HepG2 (cell line): ENCODE results near the gene FANCM. TPM values are rescaled to one million over a fixed set of nuclear protein-coding genes. Genes with fewer than 3 reads are reported as not detected.

Source experiments
- ATAC-seq: fragments of 200-7000 bp; cut with Tn5 transposase; 3 replicates; pipeline ENCODE4 v1.9.1; 2020; ENCODE audit warnings: mild to moderate bottlenecking, moderate library complexity
- BruUV-seq: library from RNA; stranded (reverse); fragments of 400-500 nt; replicated peaks from 2 replicates; lab custom pipeline; 2021; lab: Mats Ljungman, UMichigan
- CTCF ChIA-PET: fragments of 300-600 bp; formaldehyde crosslinking; extraction: SDS; loops from one replicate; lab custom pipeline; 2021; ENCODE audit warnings: low total read pairs, inconsistent platforms, low intra/inter-chr PET ratio; lab: Yijun Ruan, JAX
- POLR2A ChIA-PET: fragments of 350-600 bp; sonication (Branson Sonifier 250); formaldehyde crosslinking; loops from one replicate; lab custom pipeline; 2020; ENCODE audit warnings: antibody characterized with exemption, inconsistent platforms; lab: Yijun Ruan, JAX
- DNase-seq: peaks from one replicate; pipeline ENCODE4 v3.0.0-alpha.2; 2015; ENCODE audit warnings: low spot score
- FAIRE-seq: peaks from 3 replicates; lab custom pipeline; 2011; peaks lifted over from hg19 to GRCh38; lab: Jason Lieb, UNC
- H2AFZ ChIP-seq: one replicate; pipeline ENCODE4 v1.6.1; 2011; ENCODE audit warnings: low read length, inconsistent platforms
- H3K27ac ChIP-seq: fragments of 300-600 bp; 3 replicates; pipeline ENCODE4 v1.8.0; 2011; ENCODE audit warnings: mixed run types, mild to moderate bottlenecking, mixed read lengths, low read length, inconsistent platforms; ENCODE audit not compliant: insufficient read depth; ENCODE audit errors: extremely low read length
- H3K27me3 ChIP-seq, 2 experiments: fragments of 200-600 bp in 1 of 2; 2 replicates in 1 of 2; 3 replicates in 1 of 2; pipeline versions ENCODE4 v1.6.0 to v1.8.0; 2011; ENCODE audit warnings: low read length in 2 of 2, mild to moderate bottlenecking in 2 of 2, moderate library complexity in 2 of 2, inconsistent platforms in 1 of 2; ENCODE audit not compliant: insufficient read depth in 2 of 2, control insufficient read depth in 1 of 2
- H3K36me3 ChIP-seq, 2 experiments: fragments of 200-600 bp in 1 of 2; replicated peaks in 1 of 2; 2 replicates in 1 of 2; 3 replicates in 1 of 2; pipeline versions ENCODE4 v1.5.1 to v1.8.0; 2011; ENCODE audit warnings: low read length in 2 of 2, inconsistent platforms in 1 of 2; ENCODE audit not compliant: insufficient read depth in 2 of 2, control insufficient read depth in 1 of 2
- H3K4me1 ChIP-seq: 2 replicates; pipeline ENCODE4 v1.5.1; 2012; ENCODE audit warnings: low read length, inconsistent platforms; ENCODE audit not compliant: insufficient read depth
- H3K4me2 ChIP-seq: 2 replicates; pipeline ENCODE4 v1.6.0; 2011; ENCODE audit warnings: low read depth, low read length, inconsistent platforms
- H3K4me3 ChIP-seq, 3 experiments: fragments of 200-600 bp in 1 of 3; sonication (generic), shearing (Covaris generic) in 1 of 3; replicated peaks in 1 of 3; 2 replicates each; pipeline ENCODE4 v1.5.1; 2011 to 2016; ENCODE audit warnings: low read length in 3 of 3, inconsistent platforms in 2 of 3, low read depth in 2 of 3, mild to moderate bottlenecking in 2 of 3, control low read depth in 1 of 3, mixed read lengths in 1 of 3; ENCODE audit not compliant: insufficient read depth in 1 of 3
- H3K79me2 ChIP-seq: one replicate; pipeline ENCODE4 v1.6.1; 2011; ENCODE audit warnings: low read length, inconsistent platforms; ENCODE audit not compliant: insufficient read depth
- H3K9ac ChIP-seq: 2 replicates; pipeline ENCODE4 v1.6.0; 2011; ENCODE audit warnings: mild to moderate bottlenecking, low read depth, low read length, inconsistent platforms; ENCODE audit not compliant: insufficient read depth
- H3K9me3 ChIP-seq: 2 replicates; pipeline ENCODE4 v1.5.1; 2012; ENCODE audit warnings: mild to moderate bottlenecking, low read length
- H4K20me1 ChIP-seq: 2 replicates; pipeline ENCODE4 v1.6.0; 2011; ENCODE audit warnings: inconsistent platforms, mild to moderate bottlenecking, low read length, moderate library complexity; ENCODE audit not compliant: insufficient read depth
- CREM ChIP-seq, 2 experiments: sonication (generic) in 1 of 2; formaldehyde crosslinking in 1 of 2; IDR thresholded peaks; 2 replicates each; pipeline versions ENCODE4 v1.4.0 to v1.6.1; 2016 to 2020; ENCODE audit warnings: antibody characterized with exemption in 1 of 2, mild to moderate bottlenecking in 1 of 2, missing genetic modification reagents in 1 of 2
- ELF4 ChIP-seq: sonication (generic); formaldehyde crosslinking; IDR thresholded peaks from 2 replicates; pipeline ENCODE4 v1.5.0; 2020; ENCODE audit warnings: missing genetic modification reagents, mild to moderate bottlenecking, moderate library complexity, borderline replicate concordance
- HOXA9 ChIP-seq: sonication (generic); formaldehyde crosslinking; IDR thresholded peaks from 2 replicates; pipeline ENCODE4 v1.8.1; 2022; ENCODE audit warnings: missing genetic modification reagents, mild to moderate bottlenecking, moderate library complexity, borderline replicate concordance
- KDM2A ChIP-seq: sonication (generic); formaldehyde crosslinking; IDR thresholded peaks from 2 replicates; pipeline ENCODE4 v1.4.0; 2020; ENCODE audit warnings: low read depth, missing genetic modification reagents, borderline replicate concordance
- MAFF ChIP-seq: IDR thresholded peaks from 2 replicates; pipeline ENCODE4 v1.6.1; 2011; ENCODE audit warnings: low read depth, low read length, improper control_type of control experiment
- MAFK ChIP-seq, 2 experiments: IDR thresholded peaks in 1 of 2; conservative IDR thresholded peaks in 1 of 2; 2 replicates each; pipeline ENCODE4 v1.6.1; 2011; ENCODE audit warnings: improper control_type of control experiment in 2 of 2, low read length in 2 of 2
- PREB ChIP-seq: sonication (generic); formaldehyde crosslinking; IDR thresholded peaks from 2 replicates; pipeline ENCODE4 v1.4.0; 2020; ENCODE audit warnings: missing genetic modification reagents
- U2AF1 ChIP-seq: fragments of 200-400 bp; formaldehyde crosslinking; optimal IDR thresholded peaks from 2 replicates; pipeline ENCODE3; 2017; ENCODE audit warnings: mild to moderate bottlenecking, low read depth, low read length
- USF2 ChIP-seq, 2 experiments: sonication (generic) in 1 of 2; formaldehyde crosslinking in 1 of 2; IDR thresholded peaks; 2 replicates each; pipeline versions ENCODE4 v1.5.1 to v1.6.1; 2011 to 2020; ENCODE audit warnings: borderline replicate concordance in 1 of 2, low read depth in 1 of 2, low read length in 1 of 2, mild to moderate bottlenecking in 1 of 2, missing genetic modification reagents in 1 of 2, moderate library complexity in 1 of 2
- ZEB1 ChIP-seq: IDR thresholded peaks from 2 replicates; pipeline ENCODE4 v1.6.1; 2012; ENCODE audit warnings: mild to moderate bottlenecking, low read depth, inconsistent platforms; ENCODE audit not compliant: insufficient replicate concordance
- ZIK1 ChIP-seq: sonication (generic); formaldehyde crosslinking; IDR thresholded peaks from 2 replicates; pipeline ENCODE4 v1.5.0; 2020; ENCODE audit warnings: mild to moderate bottlenecking, low read depth, missing genetic modification reagents, borderline replicate concordance
- ZNF446 ChIP-seq: sonication (generic); formaldehyde crosslinking; IDR thresholded peaks from 2 replicates; pipeline ENCODE4 v1.5.0; 2020; ENCODE audit warnings: mild to moderate bottlenecking, missing genetic modification reagents
- ZNF451 ChIP-seq: sonication (generic); formaldehyde crosslinking; IDR thresholded peaks from 2 replicates; pipeline ENCODE4 v1.5.0; 2020; ENCODE audit warnings: mild to moderate bottlenecking, missing genetic modification reagents
- ZNF576 ChIP-seq: sonication (generic); formaldehyde crosslinking; IDR thresholded peaks from 2 replicates; pipeline ENCODE4 v1.4.0; 2020; ENCODE audit warnings: mild to moderate bottlenecking, missing genetic modification reagents
- ZNF883 ChIP-seq: sonication (generic); formaldehyde crosslinking; IDR thresholded peaks from 2 replicates; pipeline ENCODE4 v1.5.1; 2020; ENCODE audit warnings: mild to moderate bottlenecking, missing genetic modification reagents; ENCODE audit errors: not compliant biosample characterization
- WGBS: methylation state at CpG from one replicate; pipeline ENCODE4 v1.1.6; 2017; ENCODE audit warnings: low lambda C conversion rate; 5-methylcytosine and 5-hydroxymethylcytosine counted together
- in situ Hi-C: cut with HindIII; loops from 2 replicates; pipeline ENCODE4 v1.10.0; 2017; ENCODE audit warnings: low pct_unique_long_range_greater_than_20kb; ENCODE audit not compliant: extremely low pct_ligation_motif_present
- intact Hi-C: fragments of 100-400 bp; cut with micrococcal nuclease; formaldehyde crosslinking; loops from one replicate; pipeline ENCODE4 v1.10.0; 2022; ENCODE audit not compliant: unreplicated experiment
- polyA plus RNA-seq, 8 experiments: library from polyadenylated mRNA; depleted of rRNA in 3 of 8; stranded (reverse) in 7 of 8; unstranded in 1 of 8; fragments of >200 nt; fragmentation: Illumina TruSeq in 4 of 8; extraction: Trizol in 4 of 8; gene quantifications; 2 replicates each; pipeline versions ENCODE4 v1.2.1 to v1.2.3, GENCODE V29; 2011 to 2016; ENCODE audit warnings: low read depth in 4 of 8, missing spikeins in 1 of 8, mixed read lengths in 1 of 8; ENCODE audit not compliant: insufficient read depth in 1 of 8
- total RNA-seq, 5 experiments: library from RNA; depleted of rRNA; stranded (reverse); fragments of >200 nt; fragmentation: Illumina TruSeq; extraction: Trizol; gene quantifications; 2 replicates each; pipeline ENCODE4 v1.2.3, GENCODE V29; 2016; ENCODE audit warnings: low read depth in 1 of 5
- TF ChIP-seq, protein P1 (sequence below): sonication (generic); formaldehyde crosslinking; IDR thresholded peaks from 2 replicates; pipeline ENCODE4 v1.5.1; 2020; ENCODE audit warnings: mild to moderate bottlenecking, missing genetic modification reagents, moderate library complexity

The FANCM gene
- total and polyA plus RNA-seq, 2 of the 13 experiments (the other 11 are each of a cell fraction or from before 2014, with no cell fraction given), result 2.6 to 10.4 TPM

GRCh38 chr14:45185100-45185814, 49.5 kb downstream of the FANCM start:
- intact Hi-C loops (no loop called here), in situ Hi-C loops (no loop called here)
- ChIA-PET CTCF (no interaction called here), POLR2A (no interaction called here)
- DNase-seq, result no peak
- Histone ChIP-seq H3K9ac (no peak overlapping the region), H3K27ac (no peak overlapping the region), H2AFZ (no peak overlapping the region), H3K9me3 (no peaks in the 10 kb centered on the region), H3K79me2 (no peaks in the 10 kb centered on the region), H3K4me3 (no peak overlapping the region), H3K4me1 (no peaks in the 10 kb centered on the region), H3K36me3 (peaks cover 0 to 5% of the 10 kb centered on the region in 2 experiments; a peak in 2 of 5 replicates), H4K20me1 (no peaks in the 10 kb centered on the region), H3K27me3 (no peaks in the 10 kb centered on the region), H3K4me2 (no peak overlapping the region)
- TF ChIP-seq ELF4 (no peak), ZIK1 (no peak), ZEB1 (no peak), KDM2A (CRISPR knock-in tag) (no peak), USF2 (IDR thresholded peaks at IDR 0.05; ENCODE audit: low read depth, low read length) (no peak), USF2 (CRISPR knock-in tag; IDR thresholded peaks at IDR 0.05; ENCODE audit: borderline replicate concordance) (no peak), ZNF451 (CRISPR knock-in tag) (no peak), U2AF1 (no peak), MAFK (conservative IDR thresholded peaks at IDR 0.05 in 1 of 2, IDR thresholded peaks at IDR 0.05 in 1 of 2; ENCODE audit: low read length in 2 of 2) (peak in 1 of 2 experiments; percentile 59; a peak in 2 of 4 replicates), PREB (CRISPR knock-in tag) (no peak), ZNF446 (CRISPR knock-in tag) (no peak), ZNF883 (CRISPR knock-in tag) (no peak), MAFF (peak; percentile 25; the same call in 1 of the 2 replicates), CREM (IDR thresholded peaks at IDR 0.05) (no peak), CREM (CRISPR knock-in tag; IDR thresholded peaks at IDR 0.05) (no peak), HOXA9 (CRISPR knock-in tag) (no peak), ZNF576 (CRISPR knock-in tag) (no peak)
- TF ChIP-seq, protein P1, sequence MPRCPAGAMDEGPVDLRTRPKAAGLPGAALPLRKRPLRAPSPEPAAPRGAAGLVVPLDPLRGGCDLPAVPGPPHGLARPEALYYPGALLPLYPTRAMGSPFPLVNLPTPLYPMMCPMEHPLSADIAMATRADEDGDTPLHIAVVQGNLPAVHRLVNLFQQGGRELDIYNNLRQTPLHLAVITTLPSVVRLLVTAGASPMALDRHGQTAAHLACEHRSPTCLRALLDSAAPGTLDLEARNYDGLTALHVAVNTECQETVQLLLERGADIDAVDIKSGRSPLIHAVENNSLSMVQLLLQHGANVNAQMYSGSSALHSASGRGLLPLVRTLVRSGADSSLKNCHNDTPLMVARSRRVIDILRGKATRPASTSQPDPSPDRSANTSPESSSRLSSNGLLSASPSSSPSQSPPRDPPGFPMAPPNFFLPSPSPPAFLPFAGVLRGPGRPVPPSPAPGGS (CRISPR knock-in tag), result no peak
- no peak for FAIRE-seq
- 96% methylated on average over 2 of the region's 2 CpGs for WGBS
- no TSS peak for BruUV-seq
- ATAC-seq, result no peak
